CD4-positive, alpha-beta T cell treated with Interleukin-17A for 4 hours (primary cell): ENCODE data around the gene SPATC1L.

Experiments used
- DNase-seq: peaks from one replicate; pipeline ENCODE4 v3.0.0-alpha.2; 2020; ENCODE audit warnings: mixed read lengths

Gene SPATC1L

GRCh38 chr21:46118316-46119143, 65.7 kb downstream of the SPATC1L start:
- DNase-seq: no peak

- no peak for DNase-seq
These were observed 66.5 kb downstream of the SPATC1L start for GRCh38 chr21:46117586-46118315.

DNA sequence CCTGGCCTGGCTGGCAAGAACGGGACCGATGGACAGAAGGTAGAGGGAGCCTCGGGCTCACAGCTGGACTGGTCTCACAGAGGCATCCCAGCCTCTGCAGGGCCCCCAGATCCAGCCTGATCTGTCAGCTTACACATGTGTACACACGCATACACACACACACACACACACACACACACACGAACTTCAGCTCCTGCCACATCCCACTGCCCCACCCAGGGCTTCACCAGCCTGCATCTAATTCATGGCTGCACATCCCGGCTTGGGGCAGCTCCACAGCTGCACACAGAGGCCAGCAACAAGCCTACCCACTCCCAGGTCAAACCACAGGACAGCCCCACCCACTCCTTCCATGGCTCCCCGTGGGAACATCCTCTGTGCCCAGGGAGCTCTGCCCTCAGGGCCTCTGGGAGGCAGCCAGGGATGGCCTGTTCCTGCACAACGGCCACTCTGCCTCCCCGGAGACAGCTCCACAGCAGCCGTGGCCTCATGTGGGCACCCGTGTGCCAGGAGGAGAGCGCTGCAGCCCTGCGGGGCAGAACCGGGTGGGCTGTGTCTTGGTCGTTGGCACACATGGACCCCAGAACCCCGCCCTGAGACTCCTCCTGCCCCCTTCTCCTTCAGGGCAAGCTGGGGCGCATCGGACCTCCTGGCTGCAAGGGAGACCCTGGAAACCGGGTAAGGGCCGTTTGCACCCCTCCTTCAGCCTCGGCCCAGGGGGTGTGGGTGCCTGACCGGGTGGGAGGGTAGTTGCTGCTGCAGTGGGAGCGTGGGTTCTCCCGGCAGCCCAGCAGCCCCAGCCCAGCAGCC, 67.3 kb downstream of the SPATC1L start:
- no peak for DNase-seq

DNA sequence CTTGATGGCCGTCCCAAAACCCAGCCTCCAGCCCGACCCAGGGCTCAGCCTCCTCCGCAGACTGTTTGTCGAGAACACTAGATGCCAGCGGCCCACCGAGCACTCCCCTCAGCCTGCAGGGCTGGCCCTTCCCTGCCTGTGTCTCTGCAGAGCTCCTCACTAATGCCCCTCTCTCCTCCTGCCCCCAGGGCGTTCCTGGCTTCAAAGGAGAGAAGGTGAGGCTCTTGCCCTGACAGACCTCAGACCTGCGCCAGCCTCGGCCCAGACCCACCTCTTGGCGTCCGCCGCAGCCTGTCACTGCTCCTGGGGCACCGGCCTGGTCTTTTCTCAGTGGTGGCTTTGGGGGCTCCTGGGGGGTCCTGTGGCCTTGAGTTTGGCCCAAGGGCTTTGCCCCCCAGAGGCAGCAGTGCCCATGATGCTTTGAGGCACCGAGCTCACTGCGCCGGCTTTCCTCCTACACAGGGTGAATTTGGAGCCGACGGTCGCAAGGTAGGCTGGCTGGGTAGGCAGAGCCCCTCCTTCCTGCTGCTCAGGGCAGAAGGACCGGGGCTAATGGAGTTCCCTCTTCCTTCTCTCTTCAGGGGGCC, 68.0 kb downstream of the SPATC1L start:
- no peak for DNase-seq

DNA sequence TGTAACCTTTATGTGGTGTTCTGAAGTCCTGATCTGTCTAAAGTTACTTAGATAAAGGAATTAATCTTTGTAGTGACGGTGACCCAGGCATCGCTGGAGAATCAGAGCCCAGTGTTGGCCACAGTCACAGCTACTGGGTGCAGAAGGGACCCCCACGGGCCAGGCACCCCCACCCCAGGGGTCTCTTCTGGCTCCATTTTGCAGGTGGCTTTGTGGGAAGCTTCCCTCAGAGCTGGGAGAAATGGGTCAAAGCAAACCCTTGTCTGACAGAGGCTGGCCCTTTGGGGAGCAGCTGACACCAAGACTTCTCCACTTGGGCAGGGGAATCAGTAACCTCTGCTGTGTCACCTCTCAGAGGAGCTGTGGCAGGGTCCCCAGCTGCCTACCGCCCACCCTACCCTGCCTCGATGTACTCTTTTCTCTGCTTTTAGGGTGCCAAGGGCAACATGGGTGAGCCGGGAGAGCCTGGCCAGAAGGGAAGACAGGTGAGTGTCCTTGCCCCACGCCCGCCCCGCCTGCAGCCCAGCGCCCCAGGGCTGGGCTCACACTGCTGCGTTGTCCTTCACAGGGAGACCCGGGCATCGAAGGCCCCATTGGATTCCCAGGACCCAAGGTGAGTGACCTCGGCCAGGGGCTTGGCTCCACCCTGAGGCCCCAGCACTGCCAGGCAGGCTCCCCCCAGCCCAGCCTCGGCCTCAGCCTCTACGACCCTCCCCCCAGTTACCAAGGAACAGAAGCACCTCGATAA, 68.6 kb downstream of the SPATC1L start:
- no peak for DNase-seq

DNA sequence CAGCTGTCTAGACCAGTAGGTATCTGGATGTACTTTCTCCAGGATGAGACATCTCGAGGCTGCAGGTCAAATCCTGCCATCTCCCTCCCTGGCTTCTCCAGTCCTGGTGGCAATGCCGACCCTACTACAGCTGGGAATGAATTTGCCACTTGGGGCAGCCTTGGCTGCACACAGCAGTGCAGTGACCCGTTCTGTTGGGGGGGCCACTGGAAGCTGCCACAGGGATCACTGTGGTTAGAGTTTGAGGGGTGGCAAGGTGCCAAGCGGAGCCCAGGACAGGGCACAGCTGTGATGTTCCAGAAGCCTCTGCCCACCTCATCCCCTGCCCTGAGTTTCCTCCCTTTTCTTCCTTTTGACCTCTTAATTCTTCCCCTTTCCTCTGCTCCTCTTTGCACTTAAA, 69.3 kb downstream of the SPATC1L start:
- no peak for DNase-seq

DNA sequence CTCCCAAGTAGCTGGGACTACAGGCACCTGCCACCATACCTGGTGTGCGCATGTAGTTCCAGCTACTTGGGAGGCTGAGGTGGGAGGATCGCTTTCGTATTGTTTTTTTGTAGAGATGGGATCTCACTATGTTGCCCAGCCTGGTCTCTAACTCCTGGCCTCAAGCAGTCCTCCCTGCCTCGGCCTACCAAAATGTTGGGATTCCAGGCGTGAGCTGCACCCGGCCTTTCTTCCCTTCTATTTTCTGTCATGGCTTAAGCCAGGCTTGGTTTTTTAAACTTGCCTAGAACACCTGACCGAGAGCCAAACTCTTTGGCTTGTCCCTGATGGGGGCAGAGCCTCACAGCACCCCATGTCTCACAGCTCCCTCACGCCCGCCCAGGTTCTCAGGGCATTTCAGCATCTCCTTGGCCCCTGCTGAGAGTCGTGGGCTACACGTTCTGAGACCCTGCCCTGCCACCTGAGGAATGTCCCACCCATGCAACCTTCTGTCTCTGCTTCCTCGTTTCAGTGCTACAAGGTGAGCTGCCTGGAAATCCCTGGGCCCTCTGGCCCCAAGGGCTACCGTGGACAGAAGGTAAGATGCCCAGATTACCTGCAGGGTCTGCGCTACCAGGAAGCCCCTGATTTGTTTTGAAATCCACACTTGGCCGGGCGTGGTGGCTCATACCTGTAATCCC, 70.6 kb downstream of the SPATC1L start:
- DNase-seq: no peak

GRCh38 chr21:46112725-46113215, 71.5 kb downstream of the SPATC1L start:
- DNase-seq: no peak

DNA sequence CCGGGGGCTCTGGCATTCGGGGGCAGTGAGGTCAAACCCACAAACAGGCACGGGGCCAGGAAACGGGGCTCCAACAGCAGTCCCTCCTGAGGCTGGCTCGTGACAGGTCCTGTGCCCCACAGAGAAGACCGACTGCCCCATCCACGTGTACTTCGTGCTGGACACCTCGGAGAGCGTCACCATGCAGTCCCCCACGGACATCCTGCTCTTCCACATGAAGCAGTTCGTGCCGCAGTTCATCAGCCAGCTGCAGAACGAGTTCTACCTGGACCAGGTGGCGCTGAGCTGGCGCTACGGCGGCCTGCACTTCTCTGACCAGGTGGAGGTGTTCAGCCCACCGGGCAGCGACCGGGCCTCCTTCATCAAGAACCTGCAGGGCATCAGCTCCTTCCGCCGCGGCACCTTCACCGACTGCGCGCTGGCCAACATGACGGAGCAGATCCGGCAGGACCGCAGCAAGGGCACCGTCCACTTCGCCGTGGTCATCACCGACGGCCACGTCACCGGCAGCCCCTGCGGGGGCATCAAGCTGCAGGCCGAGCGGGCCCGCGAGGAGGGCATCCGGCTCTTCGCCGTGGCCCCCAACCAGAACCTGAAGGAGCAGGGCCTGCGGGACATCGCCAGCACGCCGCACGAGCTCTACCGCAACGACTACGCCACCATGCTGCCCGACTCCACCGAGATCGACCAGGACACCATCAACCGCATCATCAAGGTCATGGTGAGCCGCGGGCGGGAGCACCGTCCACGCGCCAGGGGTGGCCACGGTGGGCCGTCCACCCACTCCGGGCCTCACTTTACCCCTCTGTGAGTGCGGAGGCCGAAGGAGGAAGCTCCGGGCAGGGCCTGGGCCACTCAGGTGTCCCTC, 72.2 kb downstream of the SPATC1L start:
- no peak for DNase-seq

DNA sequence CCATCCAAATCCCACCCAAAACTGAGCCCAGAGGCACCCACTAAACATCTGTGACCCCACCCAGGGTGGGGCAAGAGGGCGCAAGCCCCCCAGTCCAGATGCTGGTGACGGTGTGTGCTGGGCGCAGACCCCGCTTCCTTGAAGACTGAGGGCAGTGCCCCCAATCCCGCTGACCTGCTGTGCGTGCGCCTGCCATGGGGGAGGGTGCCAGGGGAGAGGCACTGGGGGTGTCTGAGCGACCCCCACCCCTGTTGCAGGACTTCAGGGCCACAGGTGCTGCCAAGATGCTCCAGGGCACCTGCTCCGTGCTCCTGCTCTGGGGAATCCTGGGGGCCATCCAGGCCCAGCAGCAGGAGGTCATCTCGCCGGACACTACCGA, 73.1 kb downstream of the SPATC1L start:
- DNase-seq: no peak
